Liver (tissue), 3 donors: ENCODE measurements around the gene SULT1B1.

ENCODE experiments used
- CTCF ChIP-seq: fragments of 150-350 bp; IDR thresholded peaks from 2 replicates; pipeline ENCODE4 v1.5.1; 2017; ENCODE audit warnings: improper control_type of control experiment, low read depth, low read length; ENCODE audit not compliant: missing input control
- EGR1 ChIP-seq, 2 donors: IDR thresholded peaks; 2 replicates each; pipeline ENCODE4 v1.6.1; 2016 to 2018; ENCODE audit warnings: antibody characterized with exemption in 2 of 2, low read depth in 2 of 2
- SP1 ChIP-seq: IDR thresholded peaks from 2 replicates; pipeline ENCODE4 v1.6.1; 2018; ENCODE audit warnings: antibody characterized with exemption, mild to moderate bottlenecking
- YY1 ChIP-seq: IDR thresholded peaks from 2 replicates; pipeline ENCODE4 v1.6.1; 2016; ENCODE audit warnings: antibody characterized with exemption, mild to moderate bottlenecking
- donor health status: healthy.
- donor health status: healthy.

GRCh38 chr4:69775321-69775867, 15.0 kb upstream of the SULT1B1 start:
- TF ChIP-seq CTCF (no peak), YY1 (no peak), SP1 (no peak), EGR1 (IDR thresholded peaks at IDR 0.05; ENCODE audit: low read depth in 2 of 2) (no peak)
